Measurements from ENCODE around the gene MAP2K1. TPM values are rescaled to one million over a fixed set of nuclear protein-coding genes. Genes with fewer than 3 reads are reported as not detected.

MAP2K1 gene
- total RNA-seq, 8 experiments from 2014 or later, result 19.8 to 38.6 (median 24.6) TPM

- in situ Hi-C loops (cut with MboI; ENCODE audit: low pct_unique_long_range_greater_than_20kb in 2 of 9, low sequenced_read_pairs in 9 of 9, unreplicated experiment in 9 of 9), result no loop called here
- no peak for ATAC-seq (replicated peaks in 6 of 8)
- no peak overlapping the region for H3K27ac ChIP-seq
- peaks cover 0 to 3% of the 10 kb centered on the region in 2 donors for H3K4me1 ChIP-seq (replicated peaks in 1 of 2)
- H3K4me3 ChIP-seq, result no peak overlapping the region
These were observed 28.6 kb downstream of the MAP2K1 start for GRCh38 chr15:66415360-66415759.

GRCh38 chr15:66417736-66418135 is 31.0 kb downstream of the MAP2K1 start:
- ATAC-seq (replicated peaks in 6 of 8), result no peak
- Histone ChIP-seq H3K27ac (no peak overlapping the region), H3K4me3 (no peak overlapping the region), H3K4me1 (replicated peaks in 1 of 2) (no peaks in the 10 kb centered on the region)
- 27 to 100% (median 80%) methylated on average over 1 to 5 of the region's 5 CpGs; no CpG with 5 or more reads in 1 of the 10 experiments for WGBS, 10 experiments
- in situ Hi-C loops (cut with MboI; ENCODE audit: low pct_unique_long_range_greater_than_20kb in 2 of 9, low sequenced_read_pairs in 9 of 9, unreplicated experiment in 9 of 9), result no loop called here

- no peaks in the 10 kb centered on the region for H3K4me1 ChIP-seq (replicated peaks in 1 of 2)
- no peak overlapping the region for H3K27ac ChIP-seq
- WGBS, 10 experiments, result 93 to 100% (median 100%) methylated on average over 1 to 2 of the region's 3 CpGs; no CpG with 5 or more reads in 7 of the 10 experiments
- H3K4me3 ChIP-seq, result no peak overlapping the region
- in situ Hi-C loops (cut with MboI; ENCODE audit: low pct_unique_long_range_greater_than_20kb in 2 of 9, low sequenced_read_pairs in 9 of 9, unreplicated experiment in 9 of 9), result no loop called here
- ATAC-seq (replicated peaks in 6 of 8), result no peak
These were observed 32.8 kb downstream of the MAP2K1 start for GRCh38 chr15:66419471-66419870.

GRCh38 chr15:66422347-66422746 is 35.6 kb downstream of the MAP2K1 start:
- no peak overlapping the region for H3K27ac ChIP-seq
- WGBS, 10 experiments, result 79 to 100% (median 95%) methylated on average over 1 to 4 of the region's 4 CpGs; no CpG with 5 or more reads in 1 of the 10 experiments
- no peak for ATAC-seq (replicated peaks in 6 of 8)
- no peak overlapping the region for H3K4me3 ChIP-seq
- no peaks in the 10 kb centered on the region for H3K4me1 ChIP-seq (replicated peaks in 1 of 2)
- in situ Hi-C loops (cut with MboI; ENCODE audit: low pct_unique_long_range_greater_than_20kb in 2 of 9, low sequenced_read_pairs in 9 of 9, unreplicated experiment in 9 of 9), result no loop called here

- no peak overlapping the region for H3K27ac ChIP-seq
- H3K4me1 ChIP-seq (replicated peaks in 1 of 2), result no peaks in the 10 kb centered on the region
- H3K4me3 ChIP-seq, result no peak overlapping the region
- 70 to 100% (median 95%) methylated on average over 2 to 3 of the region's 3 CpGs for WGBS, 10 experiments
- in situ Hi-C loops (cut with MboI; ENCODE audit: low pct_unique_long_range_greater_than_20kb in 2 of 9, low sequenced_read_pairs in 9 of 9, unreplicated experiment in 9 of 9), result no loop called here
- no peak for ATAC-seq (replicated peaks in 6 of 8)
These were observed 36.4 kb downstream of the MAP2K1 start for GRCh38 chr15:66423149-66423548.

GRCh38 chr15:66424963-66425612 is 38.4 kb downstream of the MAP2K1 start:
- no peaks in the 10 kb centered on the region for H3K4me1 ChIP-seq (replicated peaks in 1 of 2)
- in situ Hi-C loops (cut with MboI; ENCODE audit: low pct_unique_long_range_greater_than_20kb in 2 of 9, low sequenced_read_pairs in 9 of 9, unreplicated experiment in 9 of 9), result no loop called here
- no peak for ATAC-seq (replicated peaks in 6 of 8)
- 67 to 100% (median 95%) methylated on average over 1 to 6 of the region's 9 CpGs; no CpG with 5 or more reads in 3 of the 10 experiments for WGBS, 10 experiments
- no peak overlapping the region for H3K4me3 ChIP-seq
- no peak overlapping the region for H3K27ac ChIP-seq

GRCh38 chr15:66425837-66426236 is 39.1 kb downstream of the MAP2K1 start:
- Histone ChIP-seq H3K27ac (no peak overlapping the region), H3K4me1 (replicated peaks in 1 of 2) (peaks cover 3% of the 10 kb centered on the region in 2 donors), H3K4me3 (no peak overlapping the region)
- ATAC-seq (replicated peaks in 6 of 8), result no peak
- in situ Hi-C loops (cut with MboI; ENCODE audit: low pct_unique_long_range_greater_than_20kb in 2 of 9, low sequenced_read_pairs in 9 of 9, unreplicated experiment in 9 of 9), result no loop called here
- WGBS, 10 experiments, result 71 to 100% (median 94%) methylated on average over 2 to 4 of the region's 4 CpGs

- WGBS, 10 experiments, result 58 to 100% (median 90%) methylated on average over 1 to 4 of the region's 4 CpGs; no CpG with 5 or more reads in 2 of the 10 experiments
- ATAC-seq (replicated peaks in 6 of 8), result no peak
- in situ Hi-C loops (cut with MboI; ENCODE audit: low pct_unique_long_range_greater_than_20kb in 2 of 9, low sequenced_read_pairs in 9 of 9, unreplicated experiment in 9 of 9), result no loop called here
- Histone ChIP-seq H3K4me1 (replicated peaks in 1 of 2) (peaks cover 7 to 9% of the 10 kb centered on the region in 2 donors), H3K4me3 (no peak overlapping the region), H3K27ac (no peak overlapping the region)
These were observed 42.4 kb downstream of the MAP2K1 start for GRCh38 chr15:66429117-66429516.

- H3K27ac ChIP-seq, result no peak overlapping the region
- H3K4me1 ChIP-seq (replicated peaks in 1 of 2), result peaks cover 7 to 9% of the 10 kb centered on the region in 2 donors
- ATAC-seq (replicated peaks in 6 of 8), result no peak
- in situ Hi-C loops (cut with MboI; ENCODE audit: low pct_unique_long_range_greater_than_20kb in 2 of 9, low sequenced_read_pairs in 9 of 9, unreplicated experiment in 9 of 9), result no loop called here
- 80 to 100% (median 96%) methylated on average over 1 to 3 of the region's 7 CpGs; no CpG with 5 or more reads in 3 of the 10 experiments for WGBS, 10 experiments
- H3K4me3 ChIP-seq, result no peak overlapping the region
These were observed 42.8 kb downstream of the MAP2K1 start for GRCh38 chr15:66429546-66429945.

- H3K4me3 ChIP-seq, result no peak overlapping the region
- H3K27ac ChIP-seq, result no peak overlapping the region
- H3K4me1 ChIP-seq (replicated peaks in 1 of 2), result peaks cover 7 to 9% of the 10 kb centered on the region in 2 donors
- ATAC-seq (replicated peaks in 6 of 8), result peak in 1 of 8 experiments; percentile 51
- WGBS, 10 experiments, result 0 to 78% (median 64%) methylated on average over 1 to 2 of the region's 3 CpGs; no CpG with 5 or more reads in 3 of the 10 experiments
- in situ Hi-C loops (cut with MboI; ENCODE audit: low pct_unique_long_range_greater_than_20kb in 2 of 9, low sequenced_read_pairs in 9 of 9, unreplicated experiment in 9 of 9), result no loop called here
These were observed 44.0 kb downstream of the MAP2K1 start for GRCh38 chr15:66430627-66431255.

GRCh38 chr15:66433726-66434125 is 47.0 kb downstream of the MAP2K1 start:
- no peak overlapping the region for H3K4me3 ChIP-seq
- peak in 1 of 8 experiments; percentile 39 for ATAC-seq (replicated peaks in 6 of 8)
- peaks cover 7 to 9% of the 10 kb centered on the region in 2 donors for H3K4me1 ChIP-seq (replicated peaks in 1 of 2)
- in situ Hi-C loops (cut with MboI; ENCODE audit: low pct_unique_long_range_greater_than_20kb in 2 of 9, low sequenced_read_pairs in 9 of 9, unreplicated experiment in 9 of 9), result no loop called here
- 80 to 100% (median 86%) methylated on average over 1 to 2 of the region's 2 CpGs; no CpG with 5 or more reads in 3 of the 10 experiments for WGBS, 10 experiments
- no peak overlapping the region for H3K27ac ChIP-seq

- ATAC-seq (replicated peaks in 6 of 8), result no peak
- Histone ChIP-seq H3K4me1 (replicated peaks in 1 of 2) (no peaks in the 10 kb centered on the region), H3K4me3 (no peak overlapping the region), H3K27ac (no peak overlapping the region)
- in situ Hi-C loops (cut with MboI; ENCODE audit: low pct_unique_long_range_greater_than_20kb in 2 of 9, low sequenced_read_pairs in 9 of 9, unreplicated experiment in 9 of 9), result no loop called here
- WGBS, 10 experiments, result 67 to 100% (median 100%) methylated on average over 1 to 2 of the region's 2 CpGs; no CpG with 5 or more reads in 1 of the 10 experiments
These were observed 53.8 kb downstream of the MAP2K1 start for GRCh38 chr15:66440501-66440900.

- ATAC-seq (replicated peaks in 6 of 8), result peak in 3 of 8 experiments; percentile 99 to 100 (median 100)
- WGBS, 10 experiments, result 0 to 96% (median 78%) methylated on average over 1 to 4 of the region's 4 CpGs; no CpG with 5 or more reads in 1 of the 10 experiments
- H3K27ac ChIP-seq, result no peak overlapping the region
- in situ Hi-C loops (cut with MboI; ENCODE audit: low pct_unique_long_range_greater_than_20kb in 2 of 9, low sequenced_read_pairs in 9 of 9, unreplicated experiment in 9 of 9), result no loop called here
- no peaks in the 10 kb centered on the region for H3K4me1 ChIP-seq (replicated peaks in 1 of 2)
- H3K4me3 ChIP-seq, result no peak overlapping the region
These were observed 65.7 kb downstream of the MAP2K1 start for GRCh38 chr15:66452420-66452819.

Data from motor neuron (in vitro differentiated cells).